ENCODE data around the gene IL27RA. TPM values are rescaled to one million over a fixed set of nuclear protein-coding genes. Genes with fewer than 3 reads are reported as not detected.
A peak's percentile ranks its signal among the peaks of the same experiment; 100 is the strongest.

The IL27RA gene
- total and polyA plus RNA-seq, 2 experiments from 2014 or later: 5.8 to 8.5 TPM

DNA sequence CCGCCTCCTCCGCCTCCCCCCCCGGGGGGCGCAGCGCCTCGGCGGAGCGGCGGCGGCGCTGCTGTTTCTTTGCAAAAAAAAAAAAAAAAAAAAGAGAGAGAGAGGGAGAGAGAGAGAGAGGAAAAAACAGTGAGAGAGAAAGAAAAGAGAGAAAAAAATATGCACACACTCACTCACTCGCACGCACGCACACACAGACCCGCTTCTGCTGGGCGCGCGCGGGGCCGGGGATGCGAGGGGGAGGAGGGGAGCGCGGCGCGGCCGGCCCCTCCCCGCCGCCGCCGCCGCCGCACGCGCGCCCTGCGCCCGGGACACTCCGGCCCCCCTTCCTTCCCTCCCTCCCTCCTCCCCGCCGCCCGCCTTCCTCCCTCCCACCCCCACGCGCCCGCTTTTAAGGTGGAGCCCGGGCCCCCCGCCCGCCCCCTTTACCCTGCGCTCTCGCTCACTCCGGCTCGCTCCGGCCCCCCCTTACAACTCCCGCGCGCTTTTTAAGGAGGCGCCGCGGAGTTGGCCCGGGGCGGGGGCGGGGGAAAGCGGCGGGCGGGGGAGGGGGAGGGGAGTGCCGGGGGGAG, 59.0 kb downstream of the IL27RA start, which contains the start of gene SAMD1:
TSS of gene SAMD1 (minus strand) at position 243 of the 572 bp plus-strand sequence.
- H3K79me2 ChIP-seq (ENCODE audit: insufficient read depth): peaks cover 10% of the 10 kb centered on the region
- peak within 1 kb of the TSS; percentile 90 for H2AFZ ChIP-seq
- H3K36me3 ChIP-seq (ENCODE audit: low read depth): 0 out of 2 replicates have a peak, but pooled peaks cover 5% of the 10 kb centered on the region
- WGBS, 2 experiments (ENCODE audit: low coverage in 1 of 2, low lambda C conversion rate in 2 of 2, missing lambda C conversion rate in 2 of 2): 0 to 2% methylated on average over 3 to 60 of the region's 65 CpGs
- peak within 1 kb of the TSS; percentile 81 for H3K9ac ChIP-seq
- H3F3A ChIP-seq (ENCODE audit: insufficient read depth): peaks cover 12% of the 10 kb centered on the region
- TF ChIP-seq EZH2 (IDR thresholded peaks at IDR 0.05; ENCODE audit: insufficient read depth, poor library complexity, severe bottlenecking) (no peak), EZH2phosphoT487 (IDR thresholded peaks at IDR 0.05; ENCODE audit: insufficient read depth, low read depth) (no peak)
- H3K9me2 ChIP-seq (ENCODE audit: insufficient read depth): no peaks in the 10 kb centered on the region
- H4K20me1 ChIP-seq (ENCODE audit: insufficient read depth): no peaks in the 10 kb centered on the region
- H3K4me3 ChIP-seq: peak within 1 kb of the TSS; percentile 93
- H3K4me2 ChIP-seq (ENCODE audit: unreplicated experiment): peak within 1 kb of the TSS; percentile 90
- in situ Hi-C loops (cut with MboI): no loop called here
- peak within 1 kb of the TSS; percentile 57 for H3K27ac ChIP-seq
- no peaks in the 10 kb centered on the region for H3K27me3 ChIP-seq (replicated peaks; ENCODE audit: insufficient read depth)
- peak; percentile 93 for DNase-seq
- H3K4me1 ChIP-seq (ENCODE audit: insufficient read depth): peaks cover 3% of the 10 kb centered on the region
- H3K9me3 ChIP-seq (ENCODE audit: low read depth): no peaks in the 10 kb centered on the region

- Histone ChIP-seq H3K4me3 (peak overlapping the region; percentile 93), H3K9ac (peak overlapping the region; percentile 81), H3K27ac (peak overlapping the region; percentile 57), H3K4me1 (ENCODE audit: insufficient read depth) (peaks cover 3% of the 10 kb centered on the region), H4K20me1 (ENCODE audit: insufficient read depth) (no peaks in the 10 kb centered on the region), H3K36me3 (ENCODE audit: low read depth) (0 out of 2 replicates have a peak, but pooled peaks cover 5% of the 10 kb centered on the region), H3K9me2 (ENCODE audit: insufficient read depth) (no peaks in the 10 kb centered on the region), H2AFZ (peak overlapping the region; percentile 90), H3F3A (ENCODE audit: insufficient read depth) (peaks cover 10% of the 10 kb centered on the region), H3K27me3 (replicated peaks; ENCODE audit: insufficient read depth) (no peaks in the 10 kb centered on the region), H3K4me2 (ENCODE audit: unreplicated experiment) (peak overlapping the region; percentile 90), H3K79me2 (ENCODE audit: insufficient read depth) (peaks cover 10% of the 10 kb centered on the region), H3K9me3 (ENCODE audit: low read depth) (no peaks in the 10 kb centered on the region)
- peak; percentile 74 for DNase-seq
- TF ChIP-seq EZH2 (IDR thresholded peaks at IDR 0.05; ENCODE audit: insufficient read depth, poor library complexity, severe bottlenecking) (no peak), EZH2phosphoT487 (IDR thresholded peaks at IDR 0.05; ENCODE audit: insufficient read depth, low read depth) (no peak)
- 2% methylated on average over 44 to 61 of the region's 72 CpGs for WGBS, 2 experiments (ENCODE audit: low coverage in 1 of 2, low lambda C conversion rate in 2 of 2, missing lambda C conversion rate in 2 of 2)
- in situ Hi-C loops (cut with MboI): no loop called here
These were observed 59.7 kb downstream of the IL27RA start for GRCh38 chr19:14091081-14091812.

- Histone ChIP-seq H2AFZ (peak overlapping the region; percentile 90), H3K4me2 (ENCODE audit: unreplicated experiment) (peak overlapping the region; percentile 90), H3K79me2 (ENCODE audit: insufficient read depth) (peaks cover 10% of the 10 kb centered on the region), H3K4me1 (ENCODE audit: insufficient read depth) (peaks cover 3% of the 10 kb centered on the region), H4K20me1 (ENCODE audit: insufficient read depth) (no peaks in the 10 kb centered on the region), H3F3A (ENCODE audit: insufficient read depth) (0 out of 2 replicates have a peak, but pooled peaks cover 4% of the 10 kb centered on the region), H3K4me3 (peak overlapping the region; percentile 93), H3K9me3 (ENCODE audit: low read depth) (no peaks in the 10 kb centered on the region), H3K9me2 (ENCODE audit: insufficient read depth) (no peaks in the 10 kb centered on the region), H3K36me3 (ENCODE audit: low read depth) (0 out of 2 replicates have a peak, but pooled peaks cover 5% of the 10 kb centered on the region), H3K27ac (peak overlapping the region; percentile 57), H3K27me3 (replicated peaks; ENCODE audit: insufficient read depth) (no peaks in the 10 kb centered on the region), H3K9ac (peak overlapping the region; percentile 81)
- WGBS, 2 experiments (ENCODE audit: low coverage in 1 of 2, low lambda C conversion rate in 2 of 2, missing lambda C conversion rate in 2 of 2): 6 to 9% methylated on average over 15 of the region's 15 CpGs
- in situ Hi-C loops (cut with MboI): no loop called here
- TF ChIP-seq EZH2phosphoT487 (IDR thresholded peaks at IDR 0.05; ENCODE audit: insufficient read depth, low read depth) (no peak), EZH2 (IDR thresholded peaks at IDR 0.05; ENCODE audit: insufficient read depth, poor library complexity, severe bottlenecking) (no peak)
- DNase-seq: peak; percentile 34
These were observed 60.4 kb downstream of the IL27RA start for GRCh38 chr19:14091813-14092462.

- 97 to 98% methylated on average over 9 of the region's 9 CpGs for WGBS, 2 experiments (ENCODE audit: low coverage in 1 of 2, low lambda C conversion rate in 2 of 2, missing lambda C conversion rate in 2 of 2)
- H3K27ac ChIP-seq: no peak overlapping the region
- no peak overlapping the region for H3K9ac ChIP-seq
- H3K4me3 ChIP-seq: no peak overlapping the region
- 0 out of 2 replicates have a peak, but pooled peaks cover 4% of the 10 kb centered on the region for H3F3A ChIP-seq (ENCODE audit: insufficient read depth)
- peaks cover 3% of the 10 kb centered on the region for H3K4me1 ChIP-seq (ENCODE audit: insufficient read depth)
- H4K20me1 ChIP-seq (ENCODE audit: insufficient read depth): no peaks in the 10 kb centered on the region
- 0 out of 2 replicates have a peak, but pooled peaks cover 5% of the 10 kb centered on the region for H3K36me3 ChIP-seq (ENCODE audit: low read depth)
- no peak overlapping the region for H2AFZ ChIP-seq
- DNase-seq: no peak
- TF ChIP-seq EZH2 (IDR thresholded peaks at IDR 0.05; ENCODE audit: insufficient read depth, poor library complexity, severe bottlenecking) (no peak), EZH2phosphoT487 (IDR thresholded peaks at IDR 0.05; ENCODE audit: insufficient read depth, low read depth) (no peak)
- no peaks in the 10 kb centered on the region for H3K9me2 ChIP-seq (ENCODE audit: insufficient read depth)
- H3K27me3 ChIP-seq (replicated peaks; ENCODE audit: insufficient read depth): no peaks in the 10 kb centered on the region
- no peaks in the 10 kb centered on the region for H3K9me3 ChIP-seq (ENCODE audit: low read depth)
- in situ Hi-C loops (cut with MboI): no loop called here
- H3K79me2 ChIP-seq (ENCODE audit: insufficient read depth): peaks cover 10% of the 10 kb centered on the region
- H3K4me2 ChIP-seq (ENCODE audit: unreplicated experiment): no peak overlapping the region
These were observed 61.7 kb downstream of the IL27RA start for GRCh38 chr19:14093117-14093823.
